Measurements from ENCODE around the gene C6. TPM values are rescaled to one million over a fixed set of nuclear protein-coding genes. Genes with fewer than 3 reads are reported as not detected.

Gene C6
- total and polyA plus RNA-seq, 2 of the 13 experiments (the other 11 are each of a cell fraction or from before 2014, with no cell fraction given): 0.28 to 4.7 TPM

DNA sequence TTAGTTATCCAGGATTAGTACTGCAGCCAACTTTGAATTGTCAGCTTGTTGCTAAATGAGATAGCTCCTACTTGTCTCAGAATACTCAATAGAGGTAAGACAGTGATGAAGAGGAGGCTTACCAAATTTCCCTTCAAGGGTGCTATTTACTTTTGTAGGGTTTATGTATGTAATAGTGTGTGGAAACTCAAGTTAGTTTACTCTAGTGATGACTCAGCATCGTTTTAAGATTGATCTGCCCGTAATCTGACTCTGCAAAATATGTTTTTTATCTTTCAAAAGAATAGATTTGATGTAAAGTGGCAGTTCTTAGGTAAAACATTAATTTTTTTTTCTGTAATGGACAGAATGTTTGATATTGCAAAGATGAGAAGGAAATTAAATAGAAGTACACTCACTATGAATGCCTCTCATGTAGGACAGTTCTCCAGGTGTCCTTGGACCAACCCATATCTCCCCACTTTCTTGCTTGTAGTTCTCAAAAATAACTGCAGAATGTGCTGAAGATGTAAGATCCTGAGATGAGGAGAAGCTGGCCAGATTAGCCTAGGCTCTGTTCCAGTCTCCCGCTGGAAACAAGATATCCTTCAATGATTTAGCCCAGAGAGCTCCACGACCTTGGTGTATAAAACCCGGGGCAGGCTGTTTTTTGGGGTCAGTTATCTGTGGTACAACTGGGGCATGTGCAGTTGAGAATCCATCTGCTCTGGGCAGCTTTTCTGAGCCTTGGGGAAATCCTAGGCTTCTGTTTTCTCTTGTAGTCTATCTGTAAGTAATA, 117.8 kb downstream of the C6 start (continued):
- TF ChIP-seq, protein P1, sequence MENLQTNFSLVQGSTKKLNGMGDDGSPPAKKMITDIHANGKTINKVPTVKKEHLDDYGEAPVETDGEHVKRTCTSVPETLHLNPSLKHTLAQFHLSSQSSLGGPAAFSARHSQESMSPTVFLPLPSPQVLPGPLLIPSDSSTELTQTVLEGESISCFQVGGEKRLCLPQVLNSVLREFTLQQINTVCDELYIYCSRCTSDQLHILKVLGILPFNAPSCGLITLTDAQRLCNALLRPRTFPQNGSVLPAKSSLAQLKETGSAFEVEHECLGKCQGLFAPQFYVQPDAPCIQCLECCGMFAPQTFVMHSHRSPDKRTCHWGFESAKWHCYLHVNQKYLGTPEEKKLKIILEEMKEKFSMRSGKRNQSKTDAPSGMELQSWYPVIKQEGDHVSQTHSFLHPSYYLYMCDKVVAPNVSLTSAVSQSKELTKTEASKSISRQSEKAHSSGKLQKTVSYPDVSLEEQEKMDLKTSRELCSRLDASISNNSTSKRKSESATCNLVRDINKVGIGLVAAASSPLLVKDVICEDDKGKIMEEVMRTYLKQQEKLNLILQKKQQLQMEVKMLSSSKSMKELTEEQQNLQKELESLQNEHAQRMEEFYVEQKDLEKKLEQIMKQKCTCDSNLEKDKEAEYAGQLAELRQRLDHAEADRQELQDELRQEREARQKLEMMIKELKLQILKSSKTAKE (CRISPR knock-in tag; IDR thresholded peaks at IDR 0.05; ENCODE audit: borderline replicate concordance): no peak
- peak; percentile 88 for TF ChIP-seq MAFK (conservative IDR thresholded peaks at IDR 0.05 in 1 of 2, IDR thresholded peaks at IDR 0.05 in 1 of 2; ENCODE audit: low read length in 2 of 2)
- TF ChIP-seq, protein P2, sequence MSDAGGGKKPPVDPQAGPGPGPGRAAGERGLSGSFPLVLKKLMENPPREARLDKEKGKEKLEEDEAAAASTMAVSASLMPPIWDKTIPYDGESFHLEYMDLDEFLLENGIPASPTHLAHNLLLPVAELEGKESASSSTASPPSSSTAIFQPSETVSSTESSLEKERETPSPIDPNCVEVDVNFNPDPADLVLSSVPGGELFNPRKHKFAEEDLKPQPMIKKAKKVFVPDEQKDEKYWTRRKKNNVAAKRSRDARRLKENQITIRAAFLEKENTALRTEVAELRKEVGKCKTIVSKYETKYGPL (CRISPR knock-in tag; IDR thresholded peaks at IDR 0.05): no peak
- TF ChIP-seq, protein P3, sequence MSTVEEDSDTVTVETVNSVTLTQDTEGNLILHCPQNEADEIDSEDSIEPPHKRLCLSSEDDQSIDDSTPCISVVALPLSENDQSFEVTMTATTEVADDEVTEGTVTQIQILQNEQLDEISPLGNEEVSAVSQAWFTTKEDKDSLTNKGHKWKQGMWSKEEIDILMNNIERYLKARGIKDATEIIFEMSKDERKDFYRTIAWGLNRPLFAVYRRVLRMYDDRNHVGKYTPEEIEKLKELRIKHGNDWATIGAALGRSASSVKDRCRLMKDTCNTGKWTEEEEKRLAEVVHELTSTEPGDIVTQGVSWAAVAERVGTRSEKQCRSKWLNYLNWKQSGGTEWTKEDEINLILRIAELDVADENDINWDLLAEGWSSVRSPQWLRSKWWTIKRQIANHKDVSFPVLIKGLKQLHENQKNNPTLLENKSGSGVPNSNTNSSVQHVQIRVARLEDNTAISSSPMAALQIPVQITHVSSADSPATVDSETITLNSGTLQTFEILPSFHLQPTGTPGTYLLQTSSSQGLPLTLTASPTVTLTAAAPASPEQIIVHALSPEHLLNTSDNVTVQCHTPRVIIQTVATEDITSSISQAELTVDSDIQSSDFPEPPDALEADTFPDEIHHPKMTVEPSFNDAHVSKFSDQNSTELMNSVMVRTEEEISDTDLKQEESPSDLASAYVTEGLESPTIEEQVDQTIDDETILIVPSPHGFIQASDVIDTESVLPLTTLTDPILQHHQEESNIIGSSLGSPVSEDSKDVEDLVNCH (CRISPR knock-in tag; IDR thresholded peaks at IDR 0.05): no peak
- TF ChIP-seq, protein P4, sequence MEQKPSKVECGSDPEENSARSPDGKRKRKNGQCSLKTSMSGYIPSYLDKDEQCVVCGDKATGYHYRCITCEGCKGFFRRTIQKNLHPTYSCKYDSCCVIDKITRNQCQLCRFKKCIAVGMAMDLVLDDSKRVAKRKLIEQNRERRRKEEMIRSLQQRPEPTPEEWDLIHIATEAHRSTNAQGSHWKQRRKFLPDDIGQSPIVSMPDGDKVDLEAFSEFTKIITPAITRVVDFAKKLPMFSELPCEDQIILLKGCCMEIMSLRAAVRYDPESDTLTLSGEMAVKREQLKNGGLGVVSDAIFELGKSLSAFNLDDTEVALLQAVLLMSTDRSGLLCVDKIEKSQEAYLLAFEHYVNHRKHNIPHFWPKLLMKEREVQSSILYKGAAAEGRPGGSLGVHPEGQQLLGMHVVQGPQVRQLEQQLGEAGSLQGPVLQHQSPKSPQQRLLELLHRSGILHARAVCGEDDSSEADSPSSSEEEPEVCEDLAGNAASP (CRISPR knock-in tag; IDR thresholded peaks at IDR 0.05; ENCODE audit: borderline replicate concordance): no peak
- no peak for TF ChIP-seq ZNF629 (CRISPR knock-in tag; conservative IDR thresholded peaks at IDR 0.05)

All from HepG2 (cell line).